ENCODE measurements around the gene BGN. TPM values are rescaled to one million over a fixed set of nuclear protein-coding genes. Genes with fewer than 3 reads are reported as not detected.

BGN gene
- total and polyA plus RNA-seq, 2 donors from 2014 or later: 164 to 288 TPM

- H3K9ac ChIP-seq (ENCODE audit: low read length in 3 of 3): no peak overlapping the region
- H3K36me3 ChIP-seq (ENCODE audit: control insufficient read depth in 2 of 3, insufficient read depth in 3 of 3, low read length in 3 of 3): peaks cover 0 to 3% (median 0%) of the 10 kb centered on the region in 3 donors
- no peaks in the 10 kb centered on the region for H3K9me3 ChIP-seq (ENCODE audit: control insufficient read depth in 2 of 3, insufficient read depth in 1 of 3, low read length in 3 of 3)
- peak overlapping the region in 1 of 3 donors; percentile 46 for H3K4me3 ChIP-seq (ENCODE audit: low read length in 3 of 3)
- FAIRE-seq (no peak), DNase-seq (no peak)
- H3K4me1 ChIP-seq (ENCODE audit: control insufficient read depth in 2 of 3, insufficient read depth in 2 of 3, low read depth in 1 of 3, low read length in 3 of 3): peaks cover 0 to 4% (median 0%) of the 10 kb centered on the region in 3 donors
- intact Hi-C loops (cut with DNase I): no loop called here
- H3K27ac ChIP-seq (ENCODE audit: low read depth in 2 of 2, low read length in 2 of 2): no peak overlapping the region
- TF ChIP-seq CTCF (IDR thresholded peaks at IDR 0.05; ENCODE audit: borderline replicate concordance, extremely low read depth, insufficient read depth): no peak
- H3K27me3 ChIP-seq (ENCODE audit: control insufficient read depth, insufficient read depth, low read length): no peaks in the 10 kb centered on the region
Observed at GRCh38 chrX:153500676-153501280, 6.0 kb downstream of the BGN start.

- DNase-seq (no peak), FAIRE-seq (no peak)
- H3K36me3 ChIP-seq (ENCODE audit: control insufficient read depth in 2 of 3, insufficient read depth in 3 of 3, low read length in 3 of 3): peaks cover 0 to 3% (median 0%) of the 10 kb centered on the region in 3 donors
- H3K9ac ChIP-seq (ENCODE audit: low read length in 3 of 3): no peak overlapping the region
- no peak for TF ChIP-seq CTCF (IDR thresholded peaks at IDR 0.05; ENCODE audit: borderline replicate concordance, extremely low read depth, insufficient read depth)
- H3K27ac ChIP-seq (ENCODE audit: low read depth in 2 of 2, low read length in 2 of 2): no peak overlapping the region
- no peaks in the 10 kb centered on the region for H3K27me3 ChIP-seq (ENCODE audit: control insufficient read depth, insufficient read depth, low read length)
- intact Hi-C loops (cut with DNase I): no loop called here
- no peaks in the 10 kb centered on the region for H3K9me3 ChIP-seq (ENCODE audit: control insufficient read depth in 2 of 3, insufficient read depth in 1 of 3, low read length in 3 of 3)
- H3K4me1 ChIP-seq (ENCODE audit: control insufficient read depth in 2 of 3, insufficient read depth in 2 of 3, low read depth in 1 of 3, low read length in 3 of 3): peaks cover 0 to 4% (median 0%) of the 10 kb centered on the region in 3 donors
- no peak overlapping the region for H3K4me3 ChIP-seq (ENCODE audit: low read length in 3 of 3)
Observed at GRCh38 chrX:153501530-153501929, 6.8 kb downstream of the BGN start.

GRCh38 chrX:153502131-153502530 lies 7.4 kb downstream of the BGN start:
- FAIRE-seq (no peak), DNase-seq (no peak)
- H3K9me3 ChIP-seq (ENCODE audit: control insufficient read depth in 2 of 3, insufficient read depth in 1 of 3, low read length in 3 of 3): no peaks in the 10 kb centered on the region
- intact Hi-C loops (cut with DNase I): no loop called here
- no peak for TF ChIP-seq CTCF (IDR thresholded peaks at IDR 0.05; ENCODE audit: borderline replicate concordance, extremely low read depth, insufficient read depth)
- no peak overlapping the region for H3K27ac ChIP-seq (ENCODE audit: low read depth in 2 of 2, low read length in 2 of 2)
- peaks cover 0 to 3% (median 0%) of the 10 kb centered on the region in 3 donors for H3K36me3 ChIP-seq (ENCODE audit: control insufficient read depth in 2 of 3, insufficient read depth in 3 of 3, low read length in 3 of 3)
- no peak overlapping the region for H3K4me3 ChIP-seq (ENCODE audit: low read length in 3 of 3)
- H3K9ac ChIP-seq (ENCODE audit: low read length in 3 of 3): no peak overlapping the region
- H3K4me1 ChIP-seq (ENCODE audit: control insufficient read depth in 2 of 3, insufficient read depth in 2 of 3, low read depth in 1 of 3, low read length in 3 of 3): peaks cover 0 to 4% (median 0%) of the 10 kb centered on the region in 3 donors
- H3K27me3 ChIP-seq (ENCODE audit: control insufficient read depth, insufficient read depth, low read length): no peaks in the 10 kb centered on the region

All from kidney (tissue), 14 donors.